AG09319 (cell line): ENCODE measurements around the gene TMEM140.

ENCODE experiments used
- DNase-seq: peaks from one replicate; pipeline ENCODE4 v3.0.0-alpha.2; 2010; ENCODE audit warnings: low read depth; ENCODE audit errors: extremely low read depth
- TF ChIP-seq, protein P1 (sequence below): IDR thresholded peaks from 2 replicates; pipeline ENCODE4 v1.5.1; 2011; ENCODE audit warnings: low read depth, mild to moderate bottlenecking, inconsistent platforms, low read length, moderate library complexity

TMEM140 gene

GRCh38 chr7:135147899-135148721, at the start of gene TMEM140:
Gene TMEM140 (plus strand): TSS chr7:135148072. CDS start chr7:135164442, 16,370 bp downstream.
- TF ChIP-seq, protein P1, sequence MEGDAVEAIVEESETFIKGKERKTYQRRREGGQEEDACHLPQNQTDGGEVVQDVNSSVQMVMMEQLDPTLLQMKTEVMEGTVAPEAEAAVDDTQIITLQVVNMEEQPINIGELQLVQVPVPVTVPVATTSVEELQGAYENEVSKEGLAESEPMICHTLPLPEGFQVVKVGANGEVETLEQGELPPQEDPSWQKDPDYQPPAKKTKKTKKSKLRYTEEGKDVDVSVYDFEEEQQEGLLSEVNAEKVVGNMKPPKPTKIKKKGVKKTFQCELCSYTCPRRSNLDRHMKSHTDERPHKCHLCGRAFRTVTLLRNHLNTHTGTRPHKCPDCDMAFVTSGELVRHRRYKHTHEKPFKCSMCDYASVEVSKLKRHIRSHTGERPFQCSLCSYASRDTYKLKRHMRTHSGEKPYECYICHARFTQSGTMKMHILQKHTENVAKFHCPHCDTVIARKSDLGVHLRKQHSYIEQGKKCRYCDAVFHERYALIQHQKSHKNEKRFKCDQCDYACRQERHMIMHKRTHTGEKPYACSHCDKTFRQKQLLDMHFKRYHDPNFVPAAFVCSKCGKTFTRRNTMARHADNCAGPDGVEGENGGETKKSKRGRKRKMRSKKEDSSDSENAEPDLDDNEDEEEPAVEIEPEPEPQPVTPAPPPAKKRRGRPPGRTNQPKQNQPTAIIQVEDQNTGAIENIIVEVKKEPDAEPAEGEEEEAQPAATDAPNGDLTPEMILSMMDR = no peak; the same call in 1 of the 2 replicates
- DNase-seq = no peak

GRCh38 chr7:135098391-135098790, 49.5 kb upstream of the TMEM140 start:
- no peak for DNase-seq
- TF ChIP-seq, protein P1 = no peak

GRCh38 chr7:135100856-135101255, 47.0 kb upstream of the TMEM140 start:
- DNase-seq = no peak
- TF ChIP-seq, protein P1 = no peak

DNA sequence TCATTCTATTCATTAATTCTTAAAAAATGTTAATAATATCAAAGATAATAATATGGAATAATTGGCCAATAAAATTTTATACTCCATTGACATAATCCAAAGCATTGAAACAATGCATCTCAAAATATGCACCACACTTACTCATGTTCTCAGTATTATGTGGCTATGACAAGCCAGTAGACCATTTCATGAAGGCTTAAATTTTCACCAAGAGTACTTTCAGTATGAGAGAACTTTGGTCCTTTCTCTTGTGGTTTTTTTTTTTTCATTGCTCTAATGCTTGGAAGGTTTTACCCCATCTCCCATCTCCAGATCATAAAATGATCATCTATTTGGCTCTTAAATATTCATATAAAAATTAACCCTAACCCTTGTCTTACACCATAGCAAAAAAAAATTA, 45.5 kb upstream of the TMEM140 start:
- TF ChIP-seq, protein P1 = no peak
- no peak for DNase-seq

DNA sequence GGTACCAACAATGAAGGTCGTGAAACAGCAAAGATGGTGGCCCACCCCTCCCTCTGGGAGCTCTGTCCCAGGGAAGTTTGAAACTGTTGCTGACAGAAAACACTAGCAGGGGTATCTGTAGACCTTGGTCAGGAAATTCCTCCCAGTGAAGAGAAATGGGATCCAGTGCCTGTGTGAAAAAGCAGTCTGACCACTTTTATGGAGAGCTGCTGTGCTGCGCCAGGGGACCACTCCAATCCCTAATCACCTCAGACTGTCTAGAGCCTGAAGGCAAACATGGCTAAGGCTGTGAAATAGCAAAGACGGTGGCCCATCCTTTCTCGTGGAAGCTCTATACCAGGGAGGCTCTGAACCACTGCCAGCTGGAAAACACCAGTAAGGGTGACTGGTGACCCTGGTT, 38.3 kb upstream of the TMEM140 start:
- DNase-seq = no peak
- TF ChIP-seq, protein P1 = no peak

- TF ChIP-seq, protein P1 = no peak
- no peak for DNase-seq
These were observed 37.9 kb upstream of the TMEM140 start for GRCh38 chr7:135109976-135110375.

GRCh38 chr7:135111379-135111778, 36.5 kb upstream of the TMEM140 start:
- no peak for DNase-seq
- TF ChIP-seq, protein P1 = no peak
